GM19025 (cell line): Measurements from ENCODE around the gene GPD2.
A peak's percentile ranks its signal among the peaks of the same experiment; 100 is the strongest.
"Not testable (repeated sequence)": the region's sequence is repeated elsewhere in the genome, so short reads cannot be mapped to it uniquely, and the experiment has no call there.

Experiments
- ATAC-seq: cut with Tn5 transposase; IDR thresholded peaks from one replicate; pipeline ENCODE4 v1.9.1; 2021; ENCODE audit warnings: mild to moderate bottlenecking, low read depth, moderate library complexity; ENCODE audit not compliant: unreplicated experiment

The GPD2 gene

GRCh38 chr2:156517419-156517818 is 81.2 kb downstream of the GPD2 start:
- ATAC-seq, result no peak

DNA sequence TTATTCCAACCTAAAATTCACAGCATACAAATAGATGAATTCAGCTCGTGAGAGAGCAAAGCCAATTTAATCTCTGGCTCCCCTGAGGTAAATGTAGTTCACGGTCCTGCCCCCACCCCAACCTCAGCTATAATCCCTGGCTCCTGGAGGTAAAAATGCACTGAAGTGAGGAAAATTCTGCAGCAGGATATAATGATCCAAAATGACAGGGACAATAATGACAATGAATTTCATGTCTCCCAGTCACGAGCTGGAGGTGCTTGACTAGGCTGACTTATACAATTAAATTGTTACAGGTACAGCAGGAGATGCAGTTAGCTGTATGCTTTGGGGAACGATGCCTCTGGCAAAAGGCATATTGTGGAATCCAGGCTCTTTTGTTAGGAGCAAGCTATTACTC is 82.0 kb downstream of the GPD2 start:
- ATAC-seq, result no peak

GRCh38 chr2:156522864-156523440 is 86.8 kb downstream of the GPD2 start:
- ATAC-seq, result no peak

GRCh38 chr2:156526950-156527636 is 90.9 kb downstream of the GPD2 start:
- ATAC-seq, result peak; percentile 83

- not testable (repeated sequence) for ATAC-seq
These were observed 92.4 kb downstream of the GPD2 start for GRCh38 chr2:156528583-156528982.

DNA sequence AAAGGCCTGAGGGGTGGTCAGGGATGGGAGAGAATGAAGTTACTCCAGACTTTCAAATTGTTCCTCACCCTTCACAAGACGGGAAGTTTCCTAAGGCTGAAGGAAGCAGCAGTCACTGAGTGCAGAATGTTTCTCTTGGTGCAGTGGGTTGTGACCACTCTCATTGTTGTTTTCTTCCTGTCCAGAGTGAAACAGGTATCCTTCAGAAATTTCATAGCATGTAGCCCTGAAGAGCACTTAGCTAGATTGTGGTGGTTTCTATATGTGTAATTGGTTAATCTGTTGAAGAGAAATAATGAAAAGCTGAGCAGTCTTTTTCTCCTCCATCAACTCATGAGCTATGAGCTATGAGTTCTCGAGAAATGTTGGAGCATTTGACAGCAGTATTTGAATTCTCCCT is 96.8 kb downstream of the GPD2 start:
- ATAC-seq, result no peak

GRCh38 chr2:156536534-156536933 is 100.4 kb downstream of the GPD2 start:
- no peak for ATAC-seq

DNA sequence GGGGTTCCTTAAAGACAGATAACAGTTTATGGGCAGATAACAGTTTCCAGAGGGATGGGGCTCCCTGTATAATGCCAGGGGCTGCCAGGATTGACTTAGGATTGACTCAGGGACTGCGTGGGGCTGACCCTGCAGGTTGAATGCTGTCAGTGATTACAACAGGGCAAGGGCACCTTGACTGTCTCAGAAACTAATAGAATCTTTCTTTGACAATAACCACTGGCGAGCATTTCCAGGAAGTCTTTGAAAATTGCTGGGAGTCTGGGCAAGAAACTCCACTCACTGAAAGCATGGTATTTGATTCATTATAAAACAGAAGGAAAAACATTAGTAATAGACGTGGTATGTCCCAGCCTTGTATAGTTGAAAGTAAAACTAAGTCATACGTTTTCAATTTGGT is 101.0 kb downstream of the GPD2 start:
- ATAC-seq, result no peak

DNA sequence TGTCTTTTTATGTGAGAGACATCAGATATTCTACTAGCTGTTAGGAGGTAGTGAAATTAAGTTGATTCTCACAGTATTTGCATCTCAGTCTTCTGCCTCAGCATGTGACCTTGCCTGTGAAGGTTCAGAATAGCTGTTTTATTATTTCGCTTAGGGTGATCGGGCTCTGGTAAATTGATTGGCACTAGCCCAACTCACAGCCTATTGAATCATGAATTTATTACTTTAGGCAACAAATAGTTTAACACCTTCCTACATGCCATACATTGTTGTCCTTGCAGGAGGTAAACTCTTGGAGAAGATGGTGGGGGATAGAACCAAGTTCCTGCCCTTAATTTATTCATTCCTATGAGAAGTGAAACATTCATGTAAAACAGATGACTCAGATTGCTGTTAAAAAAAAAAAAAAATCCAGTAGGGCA is 101.9 kb downstream of the GPD2 start:
- ATAC-seq, result peak; percentile 69

- no peak for ATAC-seq
These were observed 103.1 kb downstream of the GPD2 start for GRCh38 chr2:156539086-156539860.

GRCh38 chr2:156540706-156541105 is 104.5 kb downstream of the GPD2 start:
- ATAC-seq, result no peak

DNA sequence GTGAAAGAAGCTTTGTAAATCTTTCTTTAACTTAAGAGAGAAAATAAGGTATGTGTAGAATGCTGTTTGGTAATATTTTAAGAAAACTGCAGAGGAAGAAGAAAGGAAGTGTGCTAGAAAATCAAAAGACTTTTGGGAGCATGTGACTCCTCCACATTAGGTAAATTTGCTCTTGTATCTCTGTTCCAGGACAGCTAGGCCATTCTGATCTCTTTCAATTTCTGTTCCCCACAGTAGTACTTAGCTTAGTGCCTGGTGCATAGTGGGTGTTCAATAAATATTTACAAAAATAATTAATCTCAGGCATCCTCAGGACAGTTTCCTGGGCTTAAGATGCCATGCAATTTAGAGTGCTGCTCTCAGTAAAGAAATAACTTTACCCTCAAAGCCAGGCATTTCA is 105.0 kb downstream of the GPD2 start:
- no peak for ATAC-seq

DNA sequence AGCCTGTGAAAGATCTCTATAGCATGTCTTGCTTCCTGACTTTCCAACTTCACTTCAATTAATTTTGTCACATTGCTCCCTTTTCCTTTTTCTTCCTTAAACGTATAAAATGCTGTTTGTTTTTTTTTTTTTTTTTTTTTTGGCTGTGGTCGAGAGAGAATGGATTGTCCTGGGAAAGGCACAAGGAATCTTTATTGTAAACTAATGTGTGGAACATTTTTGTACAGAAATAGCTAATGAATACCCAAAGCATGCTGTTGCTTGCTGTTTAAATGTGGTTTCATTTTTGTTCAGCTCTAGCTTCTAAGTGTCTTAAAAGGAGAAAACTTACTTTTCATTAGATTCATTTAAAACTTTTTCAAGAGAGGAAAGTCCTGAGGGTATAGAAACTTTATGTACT is 105.5 kb downstream of the GPD2 start:
- ATAC-seq, result no peak

GRCh38 chr2:156548413-156548812 is 112.2 kb downstream of the GPD2 start:
- no peak for ATAC-seq

- ATAC-seq, result no peak
These were observed 117.7 kb downstream of the GPD2 start for GRCh38 chr2:156553714-156554442.

- no peak for ATAC-seq
These were observed 125.1 kb downstream of the GPD2 start for GRCh38 chr2:156561326-156561725.

GRCh38 chr2:156562124-156562523 is 125.9 kb downstream of the GPD2 start:
- no peak for ATAC-seq

- no peak for ATAC-seq
These were observed 128.0 kb downstream of the GPD2 start for GRCh38 chr2:156563994-156564753.

GRCh38 chr2:156565066-156565710 is 129.0 kb downstream of the GPD2 start:
- ATAC-seq, result no peak

- ATAC-seq, result no peak
These were observed 137.5 kb downstream of the GPD2 start for GRCh38 chr2:156573710-156574109.
